Bronchial epithelial cell (primary cell): ENCODE measurements around the gene DPP10. TPM values are rescaled to one million over a fixed set of nuclear protein-coding genes. Genes with fewer than 3 reads are reported as not detected.

Experiments used
- DNase-seq: peaks from one replicate; pipeline ENCODE4 v3.0.0-alpha.2; 2010; ENCODE audit warnings: low read depth
- FAIRE-seq: peaks from 2 replicates; lab custom pipeline; 2011; peaks lifted over from hg19 to GRCh38; lab: Jason Lieb, UNC
- H3K27me3 ChIP-seq: 2 replicates; pipeline ENCODE4 v1.5.1; 2011; ENCODE audit warnings: low read length; ENCODE audit not compliant: control insufficient read depth, insufficient read depth
- H3K36me3 ChIP-seq: 2 replicates; pipeline ENCODE4 v1.5.1; 2011; ENCODE audit warnings: low read length; ENCODE audit not compliant: control insufficient read depth, insufficient read depth
- H3K4me3 ChIP-seq: 2 replicates; pipeline ENCODE4 v1.5.1; 2011; ENCODE audit warnings: mild to moderate bottlenecking, low read depth, low read length, control low read depth
- total RNA-seq: library from RNA; depleted of rRNA; stranded (reverse); fragments of >200 nt; gene quantifications from 2 replicates; pipeline ENCODE4 v1.2.1, GENCODE V29; 2014
- TF ChIP-seq, protein P1 (sequence below): IDR thresholded peaks from 2 replicates; pipeline ENCODE4 v1.5.1; 2011; ENCODE audit warnings: mild to moderate bottlenecking, moderate library complexity, low read length, control low read depth, inconsistent platforms; ENCODE audit not compliant: insufficient read depth, severe bottlenecking

DPP10 gene
- total RNA-seq, 1 donor from 2014 or later, result 0.26 TPM

DNA sequence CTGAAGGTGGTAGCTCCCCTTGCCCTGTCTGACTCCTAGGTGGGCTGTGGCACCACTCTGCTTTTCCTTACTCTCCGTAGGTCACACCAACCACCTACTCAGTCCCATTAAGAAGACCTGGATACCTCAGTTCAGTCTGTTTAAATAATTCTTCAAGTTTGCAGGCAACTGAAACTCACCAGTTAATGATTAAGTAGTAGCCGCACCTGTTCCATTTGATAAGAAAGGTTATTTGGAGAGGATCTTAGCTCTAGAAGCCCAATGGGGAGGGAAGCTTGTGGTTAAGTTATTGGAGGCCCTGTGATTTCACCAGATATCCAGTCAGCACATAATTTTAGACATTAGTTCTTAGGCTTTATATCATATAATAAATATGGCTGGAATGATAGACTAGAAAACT is 1193.0 kb downstream of the DPP10 start:
- FAIRE-seq, result no peak

DNA sequence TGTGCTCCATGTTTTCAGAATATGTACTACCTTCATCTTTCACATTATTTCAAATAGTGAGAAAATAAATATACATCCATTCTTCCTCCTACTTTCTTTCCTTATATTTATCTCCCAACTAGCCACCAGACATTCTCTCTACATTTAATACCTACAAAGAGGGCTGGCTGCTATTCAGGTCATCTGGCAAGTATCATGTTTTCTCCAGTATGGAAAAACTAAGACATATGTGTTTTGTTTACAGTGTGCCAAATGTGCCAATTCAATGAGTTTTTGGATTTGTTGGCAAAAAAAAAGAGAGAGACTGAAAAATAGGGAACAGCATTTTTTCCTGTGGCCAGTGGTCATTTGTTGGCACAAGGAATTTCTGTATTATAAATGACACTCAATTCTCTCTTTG is 1207.3 kb downstream of the DPP10 start:
- H3K27me3 ChIP-seq, result no peaks in the 10 kb centered on the region
- no peak for FAIRE-seq
- TF ChIP-seq, protein P1, sequence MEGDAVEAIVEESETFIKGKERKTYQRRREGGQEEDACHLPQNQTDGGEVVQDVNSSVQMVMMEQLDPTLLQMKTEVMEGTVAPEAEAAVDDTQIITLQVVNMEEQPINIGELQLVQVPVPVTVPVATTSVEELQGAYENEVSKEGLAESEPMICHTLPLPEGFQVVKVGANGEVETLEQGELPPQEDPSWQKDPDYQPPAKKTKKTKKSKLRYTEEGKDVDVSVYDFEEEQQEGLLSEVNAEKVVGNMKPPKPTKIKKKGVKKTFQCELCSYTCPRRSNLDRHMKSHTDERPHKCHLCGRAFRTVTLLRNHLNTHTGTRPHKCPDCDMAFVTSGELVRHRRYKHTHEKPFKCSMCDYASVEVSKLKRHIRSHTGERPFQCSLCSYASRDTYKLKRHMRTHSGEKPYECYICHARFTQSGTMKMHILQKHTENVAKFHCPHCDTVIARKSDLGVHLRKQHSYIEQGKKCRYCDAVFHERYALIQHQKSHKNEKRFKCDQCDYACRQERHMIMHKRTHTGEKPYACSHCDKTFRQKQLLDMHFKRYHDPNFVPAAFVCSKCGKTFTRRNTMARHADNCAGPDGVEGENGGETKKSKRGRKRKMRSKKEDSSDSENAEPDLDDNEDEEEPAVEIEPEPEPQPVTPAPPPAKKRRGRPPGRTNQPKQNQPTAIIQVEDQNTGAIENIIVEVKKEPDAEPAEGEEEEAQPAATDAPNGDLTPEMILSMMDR, result no peak
- H3K4me3 ChIP-seq, result no peak overlapping the region
- H3K36me3 ChIP-seq, result no peaks in the 10 kb centered on the region
- DNase-seq, result no peak

More for the DNA sequence above, 1193.0 kb downstream of the DPP10 start:
- H3K4me3 ChIP-seq, result no peak overlapping the region
- H3K27me3 ChIP-seq, result no peaks in the 10 kb centered on the region
- TF ChIP-seq, protein P1, result no peak
- H3K36me3 ChIP-seq, result no peaks in the 10 kb centered on the region
- DNase-seq, result no peak

DNA sequence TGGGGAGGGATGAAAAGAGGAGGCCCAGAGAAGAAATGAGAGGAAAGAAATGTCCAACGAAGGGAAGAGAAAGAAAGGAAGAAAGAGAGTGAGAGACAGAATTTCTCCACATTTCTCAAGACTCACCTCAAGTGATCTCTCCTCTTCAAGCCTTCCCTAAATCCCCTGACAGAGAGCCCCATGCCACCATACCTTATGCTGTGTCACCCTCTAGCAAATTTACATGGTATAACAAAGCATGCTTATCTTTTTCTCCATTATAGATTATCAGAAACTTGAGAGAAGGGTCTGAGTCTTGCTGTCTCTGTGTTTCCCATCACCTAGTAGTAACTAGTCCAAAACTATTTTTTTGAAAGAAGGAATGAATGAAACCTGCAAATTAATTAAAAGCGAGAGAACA is 1208.4 kb downstream of the DPP10 start:
- TF ChIP-seq, protein P1, result no peak
- FAIRE-seq (no peak), DNase-seq (no peak)

DNA sequence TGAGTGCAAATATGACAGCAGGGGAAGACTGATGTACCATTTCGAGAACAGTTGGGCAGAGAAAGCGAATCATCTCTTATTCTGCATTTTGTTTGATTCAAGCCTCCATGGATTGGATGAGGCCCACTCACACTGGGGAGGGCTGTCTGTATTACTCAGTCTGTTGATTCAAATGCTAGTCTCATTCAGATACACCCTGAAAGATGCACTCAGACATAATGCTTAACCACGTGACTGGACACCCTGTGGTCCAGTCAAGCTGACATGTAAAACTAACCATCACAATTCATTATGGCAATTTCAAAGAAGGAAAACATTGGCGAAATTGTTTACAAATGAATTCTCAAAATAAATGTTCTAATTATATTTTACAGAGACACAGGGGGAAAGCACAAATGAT is 1210.2 kb downstream of the DPP10 start:
- TF ChIP-seq, protein P1, result no peak
- Histone ChIP-seq H3K27me3 (no peaks in the 10 kb centered on the region), H3K4me3 (no peak overlapping the region), H3K36me3 (no peaks in the 10 kb centered on the region)
- DNase-seq (no peak), FAIRE-seq (no peak)

More for the DNA sequence above, 1208.4 kb downstream of the DPP10 start:
- Histone ChIP-seq H3K27me3 (no peaks in the 10 kb centered on the region), H3K36me3 (no peaks in the 10 kb centered on the region), H3K4me3 (no peak overlapping the region)

DNA sequence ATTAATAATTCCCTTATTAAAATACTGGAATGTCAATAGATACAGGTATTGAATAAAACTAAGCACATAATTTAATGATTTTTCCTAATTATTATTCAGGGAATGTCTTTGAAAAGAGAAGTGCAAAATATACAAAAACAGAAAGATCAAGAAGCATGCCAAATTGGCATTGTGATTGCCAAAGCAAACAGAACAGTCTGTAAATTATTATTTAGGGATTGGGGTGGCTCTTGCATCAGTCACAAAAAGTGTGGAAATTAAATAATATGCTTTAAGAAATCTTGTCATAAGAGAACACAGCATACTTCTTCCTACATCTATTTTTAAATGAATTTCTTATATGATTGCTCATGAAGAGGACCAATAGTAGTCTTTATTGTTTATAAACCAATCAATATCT is 1211.9 kb downstream of the DPP10 start:
- DNase-seq (no peak), FAIRE-seq (no peak)
- no peak overlapping the region for H3K4me3 ChIP-seq
- TF ChIP-seq, protein P1, result no peak
- H3K36me3 ChIP-seq, result no peaks in the 10 kb centered on the region
- no peaks in the 10 kb centered on the region for H3K27me3 ChIP-seq

DNA sequence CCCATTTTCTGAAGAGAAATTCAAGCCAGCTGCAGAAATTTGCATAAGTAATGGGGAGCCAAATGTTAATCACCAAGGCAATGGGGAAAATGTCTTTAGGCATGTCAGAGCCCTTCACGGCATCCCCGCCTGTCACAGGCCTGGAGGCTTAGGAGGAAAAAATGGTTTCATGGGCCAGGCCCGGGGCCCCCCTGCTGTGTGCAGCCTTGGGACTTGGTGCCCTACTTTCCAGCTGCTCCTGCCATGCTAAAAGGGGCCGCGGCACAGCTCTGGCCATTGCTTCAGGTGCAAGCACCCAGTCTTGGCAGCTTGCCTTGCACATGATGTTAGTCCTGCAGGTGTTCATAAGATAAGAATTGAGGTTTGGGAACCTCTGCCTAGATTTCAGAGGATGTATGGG is 1235.7 kb downstream of the DPP10 start:
- DNase-seq (no peak), FAIRE-seq (no peak)
- no peaks in the 10 kb centered on the region for H3K36me3 ChIP-seq
- H3K4me3 ChIP-seq, result no peak overlapping the region
- no peaks in the 10 kb centered on the region for H3K27me3 ChIP-seq
- TF ChIP-seq, protein P1, result no peak
